GM21360 (cell line): ENCODE data around the gene SAPCD2.
A peak's percentile ranks its signal among the peaks of the same experiment; 100 is the strongest.
"Not testable (repeated sequence)": the region's sequence is repeated elsewhere in the genome, so short reads cannot be mapped to it uniquely, and the experiment has no call there.

Source experiments
- ATAC-seq: cut with Tn5 transposase; IDR thresholded peaks from one replicate; pipeline ENCODE4 v1.9.1; 2021; ENCODE audit warnings: mild to moderate bottlenecking, moderate library complexity; ENCODE audit not compliant: unreplicated experiment

The SAPCD2 gene, protein sequence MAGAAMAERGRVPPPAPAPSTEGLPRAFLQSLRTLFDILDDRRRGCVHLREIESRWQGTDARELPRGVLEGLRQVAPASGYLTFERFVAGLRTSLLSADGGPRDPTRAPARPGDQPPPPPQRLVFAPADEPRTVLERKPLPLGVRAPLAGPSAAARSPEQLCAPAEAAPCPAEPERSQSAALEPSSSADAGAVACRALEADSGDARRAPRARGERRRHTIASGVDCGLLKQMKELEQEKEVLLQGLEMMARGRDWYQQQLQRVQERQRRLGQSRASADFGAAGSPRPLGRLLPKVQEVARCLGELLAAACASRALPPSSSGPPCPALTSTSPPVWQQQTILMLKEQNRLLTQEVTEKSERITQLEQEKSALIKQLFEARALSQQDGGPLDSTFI

DNA sequence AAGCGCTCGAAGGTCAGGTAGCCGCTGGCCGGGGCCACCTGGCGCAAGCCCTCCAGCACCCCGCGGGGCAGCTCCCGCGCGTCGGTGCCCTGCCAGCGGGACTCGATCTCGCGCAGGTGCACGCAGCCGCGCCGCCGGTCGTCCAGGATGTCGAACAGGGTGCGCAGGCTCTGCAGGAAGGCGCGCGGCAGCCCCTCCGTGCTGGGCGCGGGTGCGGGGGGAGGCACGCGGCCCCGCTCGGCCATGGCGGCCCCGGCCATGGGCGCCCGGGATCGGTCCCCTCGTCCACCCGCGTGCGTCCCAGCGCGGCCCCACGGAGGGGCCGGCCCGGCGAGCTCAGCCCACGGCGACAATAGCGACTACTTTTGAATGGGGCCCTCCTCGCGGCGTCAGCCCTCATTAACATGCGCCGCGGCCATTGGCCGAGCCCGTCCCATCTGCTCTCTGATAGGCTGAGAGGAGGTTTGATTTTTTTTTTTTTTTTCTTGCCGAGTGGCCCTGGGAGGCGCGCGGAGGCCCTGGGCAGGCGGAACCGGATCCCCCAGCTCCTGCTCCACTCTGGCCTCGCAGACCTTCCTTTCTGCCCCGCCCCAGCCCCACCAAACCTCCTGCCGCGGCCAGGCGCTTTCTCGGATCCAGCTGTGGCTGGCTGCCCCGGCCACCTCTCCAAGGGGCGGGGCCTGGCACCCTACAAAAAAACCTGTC lies at the start of gene SAPCD2:
TSS of gene SAPCD2 (minus strand) at position 357 of the 705 bp plus-strand sequence. CDS start at position 260, 97 bp downstream.
- peak; percentile 47 for ATAC-seq

GRCh38 chr9:137118092-137118603 lies 47.8 kb upstream of the SAPCD2 start:
- not testable (repeated sequence) for ATAC-seq

- ATAC-seq = no peak
These were observed 46.9 kb upstream of the SAPCD2 start for GRCh38 chr9:137117269-137117731.

DNA sequence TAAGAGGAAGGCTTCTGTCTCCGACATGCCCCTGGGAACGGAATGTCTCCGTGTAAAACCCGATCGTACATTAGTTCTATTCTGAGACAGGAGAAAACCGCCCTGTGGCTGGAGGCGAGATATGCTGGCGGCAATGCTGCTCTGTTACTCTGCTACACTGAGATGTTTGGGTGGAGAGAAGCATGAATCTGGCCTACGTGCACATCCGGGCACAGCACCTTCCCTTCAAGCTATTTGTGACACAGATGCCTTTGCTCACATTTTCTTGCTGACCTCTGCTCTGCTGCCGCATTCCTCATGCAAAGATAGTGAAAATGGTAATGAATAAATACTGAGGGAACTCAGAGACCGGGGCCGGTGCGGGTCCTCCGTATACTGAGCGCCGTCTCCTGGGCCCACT lies 46.4 kb upstream of the SAPCD2 start:
- ATAC-seq = no peak

GRCh38 chr9:137116027-137116507 lies 45.7 kb upstream of the SAPCD2 start:
- ATAC-seq = no peak

- ATAC-seq = no peak
These were observed 45.2 kb upstream of the SAPCD2 start for GRCh38 chr9:137115394-137116026.

- ATAC-seq = peak; percentile 62
These were observed 44.4 kb upstream of the SAPCD2 start, which contains the start of gene DPP7 for GRCh38 chr9:137114613-137115393. Gene DPP7, minus strand, starts transcription at chr9:137114733. Its CDS starts 20 bp downstream, at chr9:137114713.

DNA sequence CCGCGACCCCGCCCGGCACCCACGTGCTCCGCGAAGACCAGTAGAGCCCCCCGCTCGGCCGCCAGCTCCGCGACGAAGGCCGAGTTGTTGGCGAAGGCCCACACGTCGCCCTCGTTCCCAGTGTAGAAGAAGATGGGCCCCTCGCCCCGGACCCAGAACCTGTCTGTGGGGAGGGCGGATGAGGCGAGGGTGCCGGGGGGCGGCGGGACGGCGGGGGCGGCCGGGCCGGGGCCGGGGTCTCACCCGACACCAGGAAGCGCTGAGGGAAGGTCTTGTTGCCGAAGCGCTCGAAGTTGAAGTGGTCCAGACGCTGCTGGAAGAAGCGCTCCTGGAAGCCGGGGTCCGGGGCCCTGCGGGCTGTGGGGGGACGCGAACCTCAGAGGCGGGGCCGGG lies 43.9 kb upstream of the SAPCD2 start:
- ATAC-seq = no peak

- no peak for ATAC-seq
These were observed 43.2 kb upstream of the SAPCD2 start for GRCh38 chr9:137113385-137114159.

- no peak for ATAC-seq
These were observed 42.4 kb upstream of the SAPCD2 start for GRCh38 chr9:137112564-137113384.

DNA sequence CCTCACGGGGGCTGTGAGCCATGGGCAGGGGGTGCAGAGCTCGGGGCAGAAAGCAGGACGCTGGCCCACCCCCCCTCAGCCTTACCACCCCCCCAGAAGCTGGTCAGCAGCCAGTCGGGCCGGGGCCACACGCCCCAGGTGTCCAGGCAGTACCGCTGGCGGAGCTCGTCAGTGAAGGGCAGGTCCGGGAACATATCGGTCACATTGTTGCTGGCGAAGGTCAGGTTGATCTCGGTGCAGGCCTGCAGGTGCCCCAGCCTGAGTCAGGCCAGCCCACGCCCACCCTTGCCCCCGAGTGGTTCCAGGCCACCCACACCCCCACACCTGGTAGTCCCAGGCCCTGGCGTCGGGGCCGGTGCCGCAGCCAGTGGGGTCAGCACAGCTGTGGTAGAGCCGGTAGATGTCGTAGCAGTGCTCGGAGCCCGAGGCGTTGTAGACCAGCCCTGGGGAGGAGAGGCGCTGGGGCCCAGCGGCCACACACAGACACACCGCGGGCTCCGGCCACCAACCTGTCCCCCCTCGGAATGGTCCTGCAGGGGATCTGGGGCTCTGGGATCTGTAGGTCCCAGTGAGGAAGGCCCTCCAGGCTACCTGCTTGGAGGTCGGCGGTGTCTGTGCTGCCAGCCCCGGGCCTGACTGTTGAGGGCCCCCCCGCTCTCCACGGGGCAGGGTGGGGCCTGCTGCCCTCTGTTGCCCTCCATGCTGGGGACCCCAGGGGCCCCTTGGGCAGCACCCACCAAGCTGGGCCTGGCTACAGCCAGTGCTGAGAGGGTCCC lies 41.6 kb upstream of the SAPCD2 start:
- no peak for ATAC-seq

- ATAC-seq = no peak
These were observed 40.8 kb upstream of the SAPCD2 start for GRCh38 chr9:137110911-137111787.

DNA sequence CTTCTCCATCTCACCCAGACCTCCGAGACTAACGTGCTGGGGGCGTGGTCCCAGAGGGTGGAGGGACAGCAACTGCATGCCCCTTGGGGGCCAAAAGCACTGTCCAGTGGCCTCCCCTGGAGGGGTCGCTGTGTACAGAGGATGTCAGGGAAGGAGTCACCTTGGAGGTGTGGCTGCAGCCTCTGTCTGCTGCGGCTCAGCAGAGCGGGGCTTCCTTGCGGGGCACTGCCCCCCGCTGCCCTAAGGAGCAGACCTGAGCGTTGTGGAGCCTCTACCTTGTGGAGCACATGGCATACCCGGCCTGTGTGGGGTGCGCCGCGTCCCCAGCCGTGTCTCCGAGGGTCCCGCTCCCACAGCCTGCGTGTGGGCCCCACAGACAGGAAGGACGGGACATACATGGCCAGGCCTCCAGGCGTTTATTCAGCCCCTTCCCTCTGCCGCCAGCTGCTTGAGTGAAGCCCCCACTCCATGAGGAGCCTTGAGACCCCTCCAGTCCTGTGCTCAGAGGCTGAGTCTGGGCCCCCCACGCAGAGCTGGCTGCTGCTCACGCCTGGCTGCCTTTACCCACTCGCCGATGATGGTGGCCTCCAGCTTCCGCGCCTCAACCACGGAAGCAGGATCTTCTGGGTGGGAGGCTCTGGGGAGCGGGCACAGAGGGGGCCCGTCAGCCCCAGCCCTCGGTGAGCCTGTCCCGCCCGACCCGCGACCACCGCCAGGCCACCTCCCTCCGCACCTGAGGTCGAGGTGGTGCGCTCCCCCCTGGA lies 40.0 kb upstream of the SAPCD2 start:
- ATAC-seq = no peak

DNA sequence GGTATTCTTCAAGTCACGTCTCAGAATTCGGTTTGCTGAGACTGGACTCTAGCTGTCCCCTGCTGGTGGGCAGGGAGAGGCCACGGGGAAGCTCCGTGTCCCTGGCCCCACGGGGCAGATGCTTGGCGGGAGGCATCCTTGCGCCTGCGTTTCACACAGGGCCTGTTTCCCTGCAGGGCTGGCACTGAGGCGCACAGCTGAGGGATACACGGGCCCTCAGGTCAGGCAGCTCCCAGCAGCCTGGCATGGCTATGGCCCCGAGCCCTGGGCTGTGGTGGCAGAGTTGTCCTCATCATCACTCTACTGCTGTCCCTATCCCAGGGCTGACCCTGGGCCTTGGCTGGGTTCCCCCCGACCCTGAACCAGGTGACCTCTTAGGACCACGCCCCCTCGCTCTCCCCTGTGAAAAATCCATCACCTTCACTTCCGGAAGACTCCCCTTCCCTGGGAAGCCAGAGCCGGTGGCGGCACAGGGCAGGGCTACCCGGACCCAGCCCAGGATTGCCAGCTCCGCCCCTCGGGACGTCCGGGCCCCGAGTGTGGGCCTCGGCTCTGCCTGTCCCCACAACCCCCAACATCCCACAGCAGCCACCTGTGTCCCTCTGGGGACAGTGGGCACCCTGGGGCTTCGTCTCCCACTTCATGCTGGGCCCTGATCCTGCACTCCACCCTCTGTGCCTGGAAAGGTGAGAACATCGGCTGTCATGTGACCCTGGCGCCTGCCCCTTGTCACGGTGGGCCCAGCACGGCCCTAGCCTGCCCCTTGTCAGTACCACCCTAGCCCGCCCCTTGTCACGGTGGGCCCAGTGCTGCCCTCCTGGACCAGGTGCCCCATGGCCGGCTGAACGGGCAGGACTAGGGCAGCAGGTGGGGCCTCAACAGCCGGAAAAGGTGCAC lies 39.1 kb upstream of the SAPCD2 start:
- ATAC-seq = no peak

GRCh38 chr9:137108608-137109249 lies 38.4 kb upstream of the SAPCD2 start:
- no peak for ATAC-seq
